NCI-H2029 treated with DMSO at 0.1 percent for 48 hours (cell line): Measurements from ENCODE around the gene HM13.
"Not testable (repeated sequence)": the region's sequence is repeated elsewhere in the genome, so short reads cannot be mapped to it uniquely, and the experiment has no call there.

Source experiments
- DNase-seq: peaks from one replicate; lab custom pipeline; 2025; lab: John Stamatoyannopoulos, UW

Gene HM13

DNA sequence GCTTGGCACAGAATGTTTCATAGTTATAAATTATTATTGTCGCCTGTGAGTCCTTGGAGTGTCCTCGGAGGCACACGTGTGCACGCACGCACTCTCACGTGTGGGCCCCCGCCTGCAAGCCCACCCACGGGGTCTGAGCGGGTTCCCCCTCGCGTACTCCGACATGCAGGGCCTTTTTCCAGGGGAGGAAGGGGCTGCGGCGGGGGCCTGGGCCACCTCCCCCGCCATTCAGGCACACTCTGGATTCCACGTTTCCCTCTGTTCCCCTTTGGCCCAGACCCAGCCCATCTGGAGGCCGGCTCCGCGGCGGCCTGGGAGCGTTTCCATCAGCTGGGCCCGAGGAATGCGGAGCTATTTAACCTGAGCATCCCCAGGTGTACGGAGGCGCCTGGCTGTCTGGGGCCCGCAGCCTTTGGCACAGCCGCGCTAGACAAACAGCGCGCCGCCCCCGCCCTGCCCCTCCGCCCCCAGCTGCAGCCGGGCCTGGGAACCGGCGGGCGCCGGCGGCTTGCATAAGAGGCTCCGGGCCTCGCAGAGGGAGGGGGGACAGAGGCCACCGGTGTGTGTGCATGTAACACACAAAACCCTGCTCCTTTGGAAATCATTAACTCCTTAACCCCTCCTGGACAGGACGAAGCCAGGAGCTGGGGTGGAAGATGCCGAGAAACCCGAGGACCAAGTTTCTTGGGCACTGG is 94.2 kb downstream of the HM13 start:
- peak; percentile 98 for DNase-seq

DNA sequence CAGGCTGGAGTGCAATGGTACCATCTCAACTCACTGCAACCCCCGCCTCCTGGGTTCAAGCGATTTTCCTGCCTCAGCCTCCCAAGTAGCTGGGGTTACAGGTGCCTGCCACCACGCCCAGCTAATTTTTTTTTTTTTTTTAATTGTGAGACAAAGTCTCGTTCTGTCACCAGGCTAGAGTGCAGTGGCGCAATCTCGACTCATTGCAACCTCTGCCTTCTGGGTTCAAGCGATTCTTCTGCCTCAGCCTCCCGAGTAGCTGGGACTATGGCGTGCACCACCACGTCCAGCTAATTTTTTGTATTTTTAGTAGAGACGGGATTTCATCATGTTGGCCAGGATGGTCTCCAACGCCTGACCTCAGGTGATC is 98.0 kb downstream of the HM13 start:
- DNase-seq, result not testable (repeated sequence)

DNA sequence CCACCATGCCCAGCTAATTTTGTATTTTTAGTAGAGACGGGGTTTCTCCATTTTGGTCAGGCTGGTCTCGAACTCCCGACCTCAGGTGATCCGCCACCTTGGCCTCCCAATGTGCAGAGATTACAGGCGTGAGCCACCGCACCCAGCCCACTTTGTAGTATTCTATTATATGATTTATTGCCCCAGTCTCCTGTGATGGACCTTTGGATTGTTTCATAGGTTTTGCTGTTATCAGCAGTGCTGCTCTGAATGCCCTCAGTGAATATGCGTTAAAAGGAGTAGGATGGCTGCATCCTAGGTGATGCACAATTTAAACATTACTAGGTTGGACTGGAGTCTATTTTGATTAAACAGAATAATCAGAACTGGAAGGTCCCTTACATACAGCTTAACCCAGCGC is 101.2 kb downstream of the HM13 start:
- DNase-seq, result no peak

DNA sequence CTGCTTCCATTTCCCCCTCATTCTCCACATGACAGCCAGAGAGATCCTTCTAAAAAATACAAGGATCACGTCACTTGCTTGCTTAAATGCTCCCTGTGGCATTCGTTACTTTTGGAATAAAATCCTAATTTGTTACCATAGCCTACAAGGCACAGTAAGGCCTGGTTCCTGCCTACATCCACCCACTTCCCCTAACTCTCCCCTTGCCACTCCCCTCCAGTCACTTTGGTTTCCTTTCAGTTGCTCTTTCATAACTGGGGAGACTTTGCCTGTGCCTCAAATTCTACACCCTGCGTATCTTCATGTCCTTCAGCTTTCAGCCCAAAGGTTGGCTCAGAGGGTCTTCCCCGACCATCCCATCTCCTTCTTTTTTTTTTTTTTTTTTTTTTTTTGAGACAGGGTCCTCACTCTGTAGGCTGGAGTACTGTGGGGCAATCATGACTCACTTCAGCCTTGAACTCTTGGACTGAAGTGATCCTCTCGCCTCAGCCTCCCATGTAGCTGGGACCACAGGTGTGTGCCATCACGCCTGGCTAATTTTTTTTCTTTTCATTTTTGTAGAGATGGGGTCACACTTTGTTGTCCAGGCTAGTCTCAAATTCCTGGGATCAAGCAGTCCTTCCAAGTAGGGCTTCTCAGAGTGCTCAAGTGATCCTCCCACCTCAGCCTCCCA is 103.3 kb downstream of the HM13 start:
- DNase-seq, result no peak
